GM18498 (cell line): ENCODE measurements around the gene WWC2.

Source experiments
- ATAC-seq: cut with Tn5 transposase; IDR thresholded peaks from one replicate; pipeline ENCODE4 v1.9.1; 2021; ENCODE audit warnings: mild to moderate bottlenecking, moderate library complexity; ENCODE audit not compliant: unreplicated experiment

WWC2 gene

DNA sequence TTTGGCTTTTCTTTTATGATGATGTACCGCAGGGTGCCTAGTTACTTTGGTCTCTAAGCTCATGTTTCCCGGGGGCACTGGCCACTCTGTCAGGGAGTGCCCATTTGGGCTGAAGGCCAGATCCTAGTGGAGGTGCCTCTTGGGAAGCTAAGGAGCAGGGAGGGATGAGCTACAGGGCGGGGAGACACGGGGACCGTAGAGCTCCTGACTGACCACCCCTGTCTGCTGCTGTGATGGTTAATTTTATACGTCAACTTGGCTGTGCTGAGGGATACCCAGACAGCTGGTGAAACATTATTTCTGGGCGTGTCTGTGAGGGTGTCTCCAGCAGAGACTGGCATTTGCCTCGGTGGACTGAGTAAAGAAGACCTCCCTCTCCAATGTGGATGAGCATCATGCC, 248.1 kb downstream of the WWC2 start:
- no peak for ATAC-seq

DNA sequence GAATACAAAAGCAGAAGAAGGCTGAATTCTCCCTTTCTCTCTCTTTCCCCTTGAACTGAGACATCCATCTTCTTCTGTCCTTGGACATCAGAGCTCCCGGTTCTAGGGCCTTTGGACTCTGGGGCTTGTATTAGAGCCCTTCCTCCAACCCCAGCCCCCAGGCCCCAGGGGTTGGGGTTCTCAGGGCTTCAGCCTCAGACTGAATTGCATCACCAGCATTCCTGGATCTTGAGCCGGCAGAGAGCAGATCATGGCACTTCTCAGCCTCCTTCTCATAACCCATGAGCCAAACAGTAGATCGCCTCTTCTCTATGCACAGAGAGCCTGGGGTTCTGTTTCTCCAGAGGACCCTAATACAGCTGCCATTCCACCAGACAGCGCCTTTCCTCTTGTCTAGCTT, 248.5 kb downstream of the WWC2 start:
- ATAC-seq, result no peak

DNA sequence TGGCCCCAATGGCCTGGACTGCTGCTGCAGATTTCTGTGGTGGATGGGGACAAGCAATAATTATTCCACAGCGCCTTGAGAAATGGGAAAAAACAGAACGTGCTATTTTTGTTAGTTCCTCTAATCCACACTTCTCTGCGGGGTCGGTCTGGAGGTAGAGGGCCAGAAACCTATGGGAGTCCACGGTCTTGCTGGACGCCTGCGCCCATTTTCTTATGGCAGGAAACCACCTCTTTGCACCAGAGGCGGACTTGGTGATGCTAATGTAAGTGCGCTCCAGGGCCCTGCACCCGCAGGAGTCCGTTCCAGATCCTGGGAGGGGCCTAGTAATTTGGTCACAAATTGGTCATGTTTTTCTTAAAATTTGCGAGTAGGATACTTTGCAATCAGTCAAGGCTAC, 249.1 kb downstream of the WWC2 start:
- no peak for ATAC-seq

DNA sequence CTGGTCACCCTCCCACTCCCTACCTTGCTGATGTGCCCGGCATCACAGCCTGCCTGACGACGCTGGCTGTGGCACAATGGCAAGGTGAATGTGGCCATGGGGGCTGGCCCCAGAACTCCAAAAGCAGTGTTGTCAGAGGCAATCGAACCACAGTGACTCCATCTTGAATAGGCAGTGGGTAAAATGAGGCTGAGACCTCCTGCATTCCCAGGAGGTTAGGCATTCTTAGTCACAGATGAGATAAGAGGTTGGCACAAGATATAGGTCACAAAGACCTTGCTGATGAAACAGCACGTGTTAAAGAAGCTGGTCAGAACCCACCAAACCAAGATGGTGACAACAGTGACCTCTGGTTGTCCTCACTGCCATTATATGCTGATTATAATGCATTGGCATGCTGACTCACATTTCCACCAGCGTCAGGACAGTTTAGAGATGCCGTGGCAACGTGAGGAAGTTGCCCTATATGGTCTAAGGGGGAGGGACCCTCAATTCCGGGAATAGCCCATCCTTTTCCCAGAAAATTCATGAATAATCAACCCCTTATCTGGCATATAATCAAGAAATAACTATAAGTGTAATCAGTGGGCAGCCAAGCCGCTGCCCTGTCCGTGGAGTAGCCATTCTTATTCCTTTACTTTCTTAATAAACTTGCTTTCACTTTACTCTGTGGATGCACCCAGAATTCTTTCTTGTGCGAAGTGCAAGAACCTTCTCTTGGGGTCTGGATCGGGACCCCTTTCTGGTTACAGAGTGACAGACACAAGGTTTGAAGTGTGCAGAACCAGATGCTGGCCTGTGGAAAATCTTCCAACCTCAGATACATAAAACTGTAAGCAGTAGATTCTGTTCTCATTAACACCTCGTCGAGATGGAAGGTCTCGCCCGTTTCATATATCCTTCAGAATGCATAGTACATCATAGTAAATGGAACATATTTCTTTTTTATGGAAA, 249.9 kb downstream of the WWC2 start:
- no peak for ATAC-seq

DNA sequence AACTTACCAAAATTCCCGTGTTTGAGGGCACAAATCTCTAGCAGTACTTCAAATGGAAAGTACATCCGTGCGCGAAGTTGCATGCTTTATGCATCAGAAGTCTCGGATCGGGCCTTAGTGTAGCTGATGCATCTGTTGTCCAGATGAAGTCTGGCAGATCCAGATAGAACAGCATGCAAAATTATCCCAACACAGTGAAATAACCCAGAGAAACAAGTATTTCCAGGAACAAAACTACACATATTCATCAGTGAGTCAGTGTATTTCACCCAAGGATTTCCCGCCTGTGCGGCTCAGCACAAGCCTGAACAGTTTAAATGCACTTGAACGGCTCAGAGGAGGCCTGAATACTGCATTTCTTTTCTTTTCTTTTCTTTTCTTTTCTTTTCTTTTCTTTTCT, 250.6 kb downstream of the WWC2 start:
- no peak for ATAC-seq

DNA sequence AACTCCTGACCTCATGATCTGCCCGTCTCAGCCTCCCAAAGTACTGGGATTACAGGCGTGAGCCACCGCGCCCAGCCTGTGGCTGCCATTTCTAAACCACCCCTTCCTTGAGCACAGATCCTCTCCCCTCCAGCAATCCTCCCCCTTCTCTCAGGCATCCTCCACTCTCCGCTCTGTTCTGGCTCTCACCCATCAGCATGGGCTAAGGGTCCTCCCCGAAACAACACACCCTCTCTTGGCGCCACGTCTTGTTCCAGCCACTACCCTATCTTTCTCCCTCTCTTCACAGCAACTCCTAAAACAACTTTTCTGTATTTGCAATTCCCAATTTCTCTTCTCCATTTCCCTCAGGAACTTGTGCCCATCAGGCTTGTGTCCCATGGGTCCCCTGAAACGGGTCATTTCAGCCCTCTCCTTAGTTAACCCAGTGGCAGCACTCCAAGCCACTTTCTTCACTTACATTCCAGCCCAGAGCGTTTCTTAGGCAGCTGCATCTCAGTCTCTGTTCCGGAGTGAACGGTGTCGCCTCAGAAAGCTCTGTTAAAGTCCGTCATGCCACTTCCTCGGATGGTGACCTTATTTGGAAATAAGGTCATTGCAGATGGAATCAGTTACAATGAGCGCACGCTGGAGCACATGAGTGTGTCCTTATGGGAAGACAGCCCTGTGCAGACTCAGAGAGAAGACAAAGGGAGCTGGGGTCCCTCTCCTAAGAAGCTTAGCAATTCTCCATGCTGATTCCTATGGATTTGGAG, 251.4 kb downstream of the WWC2 start:
- ATAC-seq, result no peak

DNA sequence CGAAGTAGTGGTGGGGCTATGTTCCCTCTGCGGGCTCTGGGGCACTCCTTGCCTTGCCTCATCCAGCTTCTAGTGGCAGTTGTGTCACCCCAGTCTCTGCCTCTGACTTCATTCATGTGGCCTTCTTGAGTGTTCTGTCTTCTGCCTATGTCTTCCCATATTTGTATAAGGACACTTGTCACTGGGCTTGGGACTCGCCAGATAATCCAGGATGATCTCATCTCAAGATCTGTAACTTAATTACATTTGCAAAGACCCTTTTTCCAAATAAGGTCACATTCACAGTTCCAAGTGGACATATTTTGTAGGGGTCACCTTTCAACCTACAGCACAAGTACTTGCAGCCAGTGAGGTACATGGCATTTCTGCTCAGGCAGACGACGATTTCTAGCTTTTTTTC, 253.5 kb downstream of the WWC2 start:
- no peak for ATAC-seq

DNA sequence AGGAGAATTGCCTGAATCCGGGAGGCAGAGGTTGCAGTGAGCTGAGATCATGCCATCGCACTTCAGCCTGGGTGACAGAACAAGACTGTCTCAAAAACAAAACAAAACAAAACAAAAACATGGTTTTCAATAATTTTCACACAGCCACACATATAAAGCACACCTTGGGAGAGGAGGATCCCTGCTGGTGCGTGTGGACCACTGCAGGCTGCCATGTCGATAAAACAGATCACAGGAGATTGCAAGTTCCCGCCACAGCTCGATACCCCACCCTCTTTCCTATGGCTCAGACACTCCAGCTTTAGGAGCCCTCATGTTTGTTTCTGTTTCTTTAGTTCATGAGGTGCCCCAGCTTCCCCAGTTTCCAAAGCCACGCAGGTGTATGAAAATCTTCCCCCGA, 254.5 kb downstream of the WWC2 start:
- no peak for ATAC-seq

DNA sequence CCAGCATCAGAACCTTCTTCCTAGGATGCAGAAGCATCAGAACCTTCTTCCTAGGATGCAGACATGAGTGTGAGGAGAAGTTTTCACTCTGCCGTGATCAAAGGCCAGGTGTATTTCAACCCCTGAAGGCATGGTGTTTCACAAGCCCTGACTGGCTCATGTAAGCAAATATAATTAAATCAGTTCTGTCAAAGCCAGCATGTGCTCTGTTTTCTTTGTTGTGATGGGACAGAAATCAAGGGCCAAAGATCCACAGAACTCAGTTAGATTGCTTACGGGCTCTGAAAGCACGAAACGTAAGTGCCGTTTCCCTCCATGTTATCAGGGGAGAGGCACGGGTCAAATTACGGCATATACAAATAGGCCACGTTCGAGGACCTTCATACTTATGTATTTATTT, 255.2 kb downstream of the WWC2 start:
- ATAC-seq, result no peak

DNA sequence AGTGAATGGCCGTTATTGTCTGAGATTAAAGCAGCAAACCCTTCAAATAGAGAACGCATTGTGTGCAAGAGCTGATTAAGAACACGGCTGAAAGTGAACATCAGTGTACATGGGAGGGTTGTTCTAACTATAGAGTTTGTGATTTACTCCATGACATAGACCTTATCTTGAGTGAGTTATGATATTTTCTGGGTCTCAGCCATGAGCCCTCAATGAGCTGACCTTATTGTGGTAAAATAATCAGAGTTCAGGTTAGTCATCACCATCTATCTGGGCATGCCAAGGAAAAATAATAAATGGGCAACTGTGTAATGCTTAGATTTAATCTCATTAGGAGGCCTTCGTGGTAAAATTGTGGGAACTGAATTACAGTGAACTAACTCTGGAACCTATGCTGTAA, 256.3 kb downstream of the WWC2 start:
- no peak for ATAC-seq

DNA sequence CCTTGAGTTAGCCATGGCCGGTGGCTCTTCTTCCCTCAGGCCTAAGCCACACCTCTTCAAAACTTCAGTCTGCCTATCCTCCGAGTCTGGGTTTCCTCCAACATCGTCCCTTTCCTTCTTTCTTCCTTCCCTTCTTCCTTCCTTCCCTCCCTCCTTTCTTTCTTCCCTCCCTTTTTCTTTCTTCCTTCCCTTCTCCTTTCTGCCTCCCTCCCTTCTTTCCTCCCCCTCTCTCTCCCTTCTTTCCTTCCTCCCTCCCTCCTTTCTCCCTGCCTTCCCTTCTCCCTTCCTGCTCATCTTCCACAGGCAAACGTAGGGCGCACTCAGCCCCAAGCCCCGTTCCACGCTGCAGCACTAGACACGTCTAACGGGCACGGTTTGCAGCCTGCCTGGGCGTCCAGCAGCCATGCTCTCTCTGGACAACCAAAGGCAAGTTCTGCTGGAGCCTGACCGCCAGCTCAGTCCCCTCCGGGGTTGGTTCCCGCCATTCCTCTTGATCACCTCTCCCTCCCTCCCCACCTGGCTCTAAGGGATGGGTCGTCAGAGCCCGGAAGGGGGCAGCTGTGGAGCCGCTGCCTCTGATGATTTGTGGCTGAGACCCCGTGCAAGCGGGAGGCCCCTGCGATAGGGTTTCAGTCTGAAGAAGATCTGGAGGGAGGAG, 257.2 kb downstream of the WWC2 start:
- no peak for ATAC-seq

DNA sequence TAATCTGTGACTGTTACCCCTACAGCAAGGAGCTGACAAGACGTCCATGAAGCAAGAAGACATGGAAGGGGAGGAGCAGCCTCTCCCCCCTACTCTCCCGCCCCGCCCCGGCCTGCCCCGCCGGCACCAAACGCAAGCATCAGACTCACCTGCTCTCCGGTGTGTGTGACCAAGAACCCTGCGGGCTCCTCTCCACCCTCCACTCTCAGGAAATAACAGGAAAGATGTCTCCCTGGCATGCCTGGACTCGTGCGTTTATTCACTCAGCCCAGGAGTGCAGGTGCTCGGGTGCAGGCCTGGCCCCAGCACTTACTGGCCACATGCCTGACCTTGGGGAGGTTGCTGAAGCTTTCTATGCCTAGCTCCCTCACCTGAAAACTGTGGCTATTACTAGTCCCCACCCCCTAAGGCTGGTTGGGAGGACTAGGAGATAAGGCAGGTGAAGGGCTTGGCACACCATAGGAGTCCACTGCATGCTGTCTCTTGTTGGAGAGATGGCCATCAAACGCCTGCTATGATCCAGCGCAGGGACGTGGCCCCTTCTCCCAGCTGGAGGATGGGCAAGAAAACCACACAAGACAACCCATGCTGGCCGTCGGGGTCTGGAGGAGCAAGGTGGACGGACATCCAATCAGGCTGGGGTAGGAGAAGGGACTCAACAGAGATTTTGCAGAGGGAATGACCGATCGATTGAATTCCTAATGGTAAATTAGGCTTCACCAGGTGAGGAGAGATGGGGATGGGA, 258.0 kb downstream of the WWC2 start:
- no peak for ATAC-seq

DNA sequence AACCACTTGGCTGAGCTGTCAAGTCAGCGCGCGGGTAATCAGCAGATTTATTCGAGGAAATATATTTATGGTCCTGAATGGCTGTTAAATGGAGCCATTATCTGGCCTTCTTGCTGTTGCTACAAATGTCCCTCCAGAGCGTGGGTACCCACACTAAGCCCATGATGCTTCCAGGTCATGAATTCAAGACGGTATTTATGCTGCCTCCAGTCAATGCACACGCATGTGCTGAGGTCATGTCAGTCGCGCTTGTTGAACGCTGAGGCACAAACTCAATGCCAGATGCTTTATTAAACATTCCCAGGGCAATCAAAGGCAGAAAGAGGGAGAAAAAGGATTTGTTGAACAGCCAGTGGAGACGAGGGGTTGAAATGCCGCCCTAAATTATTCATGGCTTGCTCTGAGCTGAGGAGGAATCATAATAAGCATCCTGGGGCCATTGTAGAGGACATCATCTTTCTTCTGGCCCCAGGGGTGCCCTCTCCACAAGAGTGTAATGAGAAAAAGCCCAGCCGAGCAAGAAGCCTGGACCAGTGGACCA, 259.2 kb downstream of the WWC2 start:
- no peak for ATAC-seq

DNA sequence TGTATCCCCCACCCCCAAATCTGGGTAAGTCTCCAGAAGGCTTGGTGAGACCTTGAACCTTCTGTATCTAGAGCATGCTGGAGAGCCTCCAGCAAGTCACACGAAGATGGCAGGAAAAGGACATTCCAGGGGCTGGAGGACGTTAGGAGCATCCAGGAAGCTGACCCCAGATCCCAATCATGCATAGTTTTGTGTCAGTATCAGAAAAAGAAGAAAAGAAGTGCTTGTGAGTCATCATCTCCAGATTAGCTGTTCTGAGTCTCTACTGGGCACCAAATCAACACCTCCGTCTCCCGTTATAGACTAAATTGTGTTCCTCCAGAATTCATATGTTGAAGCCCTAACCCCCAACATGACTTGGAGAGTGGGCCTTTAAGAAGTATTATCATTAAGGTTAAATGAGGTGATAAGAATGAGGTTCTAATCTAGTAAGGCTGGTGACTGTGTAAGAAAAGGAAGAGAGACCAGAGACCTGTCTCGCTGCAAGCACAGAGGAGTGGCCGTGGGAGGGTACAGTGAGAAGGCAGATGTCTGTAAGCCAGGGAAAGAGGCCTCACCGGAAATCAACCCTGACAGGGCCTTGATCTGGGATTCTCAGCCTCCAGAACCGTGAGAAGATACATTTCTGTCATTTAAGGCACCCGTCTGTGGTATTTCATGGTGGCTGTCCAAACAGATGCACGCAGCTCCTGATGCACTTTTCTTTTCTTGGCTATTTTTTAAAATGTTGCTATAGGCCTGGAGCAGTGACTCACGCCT, 261.3 kb downstream of the WWC2 start:
- ATAC-seq, result no peak

DNA sequence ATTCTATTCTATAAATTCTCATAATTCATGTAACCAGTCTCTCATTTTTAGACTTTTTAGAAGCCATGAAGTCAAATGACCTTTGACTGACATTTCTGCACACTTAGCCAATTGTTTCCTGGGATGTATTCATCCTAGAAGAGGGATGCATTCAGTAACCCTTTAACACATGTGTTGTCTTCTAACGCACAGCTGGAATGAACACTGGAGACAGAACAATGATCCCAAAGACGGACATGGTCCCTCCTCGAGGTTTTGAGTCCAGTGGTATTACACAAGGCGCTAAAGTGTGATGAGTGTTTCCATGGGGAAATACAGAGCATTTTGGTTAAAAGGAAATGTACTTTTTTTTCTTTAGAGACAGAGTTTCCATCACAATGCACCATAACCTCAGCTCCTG, 263.0 kb downstream of the WWC2 start:
- no peak for ATAC-seq

DNA sequence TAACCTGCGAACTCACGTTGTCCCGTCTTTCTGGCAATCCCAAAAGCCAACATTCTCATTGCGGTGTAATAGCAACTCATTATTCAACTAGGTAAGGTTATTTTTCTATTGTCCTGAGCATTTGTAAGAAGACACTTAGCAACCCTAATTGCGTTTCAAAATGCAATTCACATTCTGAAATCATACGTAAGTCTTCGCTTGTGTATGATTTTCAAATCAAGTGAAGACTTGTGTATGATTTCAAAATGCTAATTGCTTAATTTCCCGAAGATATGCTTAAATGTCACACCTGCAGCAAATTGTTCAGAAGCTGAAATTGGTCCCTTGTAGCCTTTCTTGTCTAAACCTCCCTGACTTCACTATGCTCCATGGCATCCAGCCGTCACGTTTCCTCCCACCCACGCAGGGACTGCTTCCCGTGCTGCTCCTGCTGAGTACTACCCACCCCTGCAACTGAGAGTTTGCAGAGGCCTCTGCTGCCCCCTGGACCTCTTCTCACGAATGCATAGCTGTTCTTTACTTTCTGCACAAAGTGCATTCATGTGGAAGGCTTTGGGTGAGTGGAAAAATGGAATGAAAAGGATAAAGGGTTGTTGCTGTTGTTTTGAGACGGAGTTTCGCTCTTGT, 264.0 kb downstream of the WWC2 start:
- ATAC-seq, result no peak

DNA sequence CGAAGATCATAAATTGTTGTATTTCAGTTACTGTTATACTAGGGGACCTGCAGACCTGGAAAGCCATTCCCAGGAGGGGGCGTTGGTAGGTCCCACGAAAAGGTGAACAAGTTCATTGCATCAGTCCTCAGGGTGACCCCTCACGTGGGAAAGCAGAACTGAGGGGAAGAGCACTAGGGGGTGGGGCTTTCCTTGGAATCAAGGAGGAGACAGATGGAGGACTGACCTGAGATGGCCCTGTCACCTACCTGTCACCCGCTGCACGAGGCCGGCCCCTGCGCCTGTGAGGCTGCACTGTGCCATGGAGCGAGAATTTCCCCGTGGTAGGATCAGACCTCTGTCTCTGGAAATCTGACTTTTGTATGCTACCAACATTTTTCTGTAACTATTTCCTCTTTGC, 265.0 kb downstream of the WWC2 start:
- no peak for ATAC-seq

DNA sequence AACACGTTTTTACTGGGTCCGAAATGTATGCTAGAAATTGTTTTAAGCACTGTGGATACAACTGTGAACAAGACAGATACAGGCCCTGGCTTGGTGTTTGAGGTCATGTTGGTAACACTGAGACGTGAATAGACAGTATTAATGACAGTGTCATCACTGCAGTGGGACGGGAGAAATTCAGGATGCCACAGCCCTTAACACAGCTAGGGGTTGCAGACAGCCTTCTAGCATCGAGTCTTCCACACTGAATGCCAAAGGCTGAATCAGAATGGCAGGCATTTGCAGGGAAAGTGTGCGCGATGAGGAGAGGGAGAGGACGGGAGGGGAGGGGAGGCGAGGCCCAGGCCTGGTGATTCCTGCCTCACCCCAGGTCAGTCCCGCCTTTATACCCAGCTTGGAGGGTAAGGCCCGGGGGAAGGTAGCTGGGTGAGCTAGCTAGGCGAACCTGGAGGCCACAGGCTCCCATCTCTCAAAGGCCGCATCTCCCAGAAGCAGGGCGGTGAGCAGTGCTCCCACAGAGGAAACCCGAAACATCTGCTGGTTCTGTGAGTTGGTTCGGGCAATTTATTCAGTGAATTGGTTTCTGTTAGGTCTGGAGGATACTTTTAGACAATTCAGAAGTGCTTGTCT, 267.3 kb downstream of the WWC2 start:
- ATAC-seq, result no peak

DNA sequence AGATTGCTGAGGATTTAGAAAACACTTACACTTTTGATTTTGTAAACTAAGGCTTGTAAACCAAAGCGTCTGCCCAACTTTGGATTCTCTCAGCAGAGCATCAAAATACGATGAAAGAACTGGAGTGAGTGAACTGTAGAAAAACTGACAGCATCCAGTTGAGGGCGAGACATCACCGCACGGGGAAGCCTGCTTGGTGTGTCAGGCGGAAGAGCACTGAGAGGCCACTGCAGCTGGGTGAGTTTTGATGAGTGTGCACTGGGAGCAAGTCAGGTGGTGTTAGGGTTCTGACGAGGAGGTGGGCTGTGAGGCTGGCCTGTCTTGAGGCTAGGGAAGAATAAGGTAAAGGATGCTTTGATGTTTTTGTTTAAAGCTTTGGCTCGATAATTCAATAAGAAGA, 270.0 kb downstream of the WWC2 start:
- no peak for ATAC-seq
